ENCODE results near the gene CALN1.

The CALN1 gene

DNA sequence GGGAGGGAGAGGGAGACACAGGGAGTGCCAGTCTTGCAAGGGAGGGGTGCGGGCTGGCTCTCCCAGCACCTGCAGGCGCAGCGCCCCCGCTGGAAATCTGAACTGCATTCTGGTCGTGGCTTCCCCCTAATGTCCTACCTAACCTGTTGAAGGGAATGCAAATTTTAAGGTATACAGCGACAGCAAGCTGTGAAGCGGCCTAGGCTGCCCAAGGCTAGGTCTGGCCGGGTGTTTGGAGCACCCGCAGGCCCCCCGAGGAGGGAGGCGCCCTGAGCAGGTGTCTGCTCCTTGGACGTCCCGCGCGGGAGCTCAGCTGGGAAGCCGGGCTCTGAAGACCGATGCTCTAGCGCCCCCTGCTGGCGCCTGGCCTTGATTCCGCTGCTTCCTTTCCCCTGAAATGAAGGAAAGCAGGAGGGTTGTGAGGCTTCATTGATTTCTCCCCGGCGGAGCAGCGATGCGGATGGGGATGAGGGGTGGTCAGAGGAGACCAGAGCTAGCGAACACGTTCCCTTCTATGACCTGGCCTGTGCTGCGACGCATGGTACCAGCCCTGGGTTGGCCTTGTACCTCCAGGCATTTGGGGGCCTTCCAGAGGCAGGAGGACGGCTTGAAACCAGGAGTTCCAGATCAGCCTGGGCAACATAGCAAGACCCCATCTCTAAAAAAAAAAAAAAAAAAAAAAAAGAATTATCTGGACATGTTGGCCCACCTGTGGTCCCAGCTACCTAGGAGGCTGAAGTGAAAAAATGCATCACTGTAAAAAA is 678.8 kb downstream of the CALN1 start:
- no peak for DNase-seq (ENCODE audit: low read depth, low spot score)

GRCh38 chr7:71731740-71732139 is 680.4 kb downstream of the CALN1 start:
- no peak for DNase-seq (ENCODE audit: low read depth, low spot score)
- no peak overlapping the region for H3K27ac ChIP-seq

More for the DNA sequence above, 678.8 kb downstream of the CALN1 start:
- H3K27ac ChIP-seq = no peak overlapping the region

Measured in epithelial cell of prostate (primary cell).